Esophagus squamous epithelium (tissue), 5 donors: ENCODE data around the gene CDR2L. TPM values are rescaled to one million over a fixed set of nuclear protein-coding genes. Genes with fewer than 3 reads are reported as not detected.
"Not testable (repeated sequence)": the region's sequence is repeated elsewhere in the genome, so short reads cannot be mapped to it uniquely, and the experiment has no call there.

Source experiments
- DNase-seq: peaks from one replicate; lab custom pipeline; 2025; lab: John Stamatoyannopoulos, UW
- H3K27ac ChIP-seq, 4 donors: fragments of 200-600 bp; sonication (generic); one replicate each; pipeline ENCODE4 v1.5.1; 2016 to 2019; ENCODE audit warnings: mild to moderate bottlenecking in 1 of 4
- H3K27me3 ChIP-seq, 4 donors: fragments of 200-600 bp; sonication (generic); 1 replicate in 3 of 4; 2 replicates in 1 of 4; pipeline versions ENCODE4 v1.5.1 to v1.6.0; 2017 to 2021; ENCODE audit warnings: antibody characterized with exemption in 1 of 4
- H3K36me3 ChIP-seq, 3 donors: fragments of 200-600 bp; sonication (generic); one replicate each; pipeline ENCODE4 v1.5.1; 2016 to 2019
- H3K4me1 ChIP-seq, 3 donors: fragments of 200-600 bp; sonication (generic); one replicate each; pipeline ENCODE4 v1.5.1; 2017 to 2019
- H3K4me3 ChIP-seq, 4 donors: fragments of 200-600 bp; sonication (generic); 1 replicate in 3 of 4; 2 replicates in 1 of 4; pipeline ENCODE4 v1.5.1; 2016 to 2019; ENCODE audit warnings: mild to moderate bottlenecking in 2 of 4, moderate library complexity in 1 of 4
- H3K9me3 ChIP-seq, 3 donors: fragments of 200-600 bp; sonication (generic); one replicate each; pipeline ENCODE4 v1.5.1; 2016 to 2019
- CTCF ChIP-seq, 6 experiments: fragments of 450-650 bp in 4 of 6; fragments of 200-600 bp in 2 of 6; sonication (generic) in 2 of 6; IDR thresholded peaks; one replicate each; pipeline ENCODE4 v1.5.1; 2016 to 2019; ENCODE audit warnings: antibody characterized with exemption in 6 of 6, mild to moderate bottlenecking in 4 of 6, moderate library complexity in 4 of 6
- POLR2A ChIP-seq, 4 donors: fragments of 450-650 bp; IDR thresholded peaks; one replicate each; pipeline ENCODE4 v1.6.1; 2017; ENCODE audit warnings: antibody characterized with exemption in 4 of 4, mild to moderate bottlenecking in 4 of 4, moderate library complexity in 3 of 4
- WGBS, 2 donors: methylation state at CpG; one replicate each; pipeline ENCODE4 v1.1.5; 2018; 5-methylcytosine and 5-hydroxymethylcytosine counted together
- intact Hi-C: fragments of 100-400 bp; cut with DNase I; formaldehyde crosslinking; loops from one replicate; pipeline ENCODE4 v1.15.0; 2022
- total RNA-seq, 4 donors: library from RNA; depleted of rRNA; stranded (reverse); fragments of >200 nt; gene quantifications; one replicate each; pipeline ENCODE4 v1.1.0, GENCODE V29; 2016
- donor health status: DM: yes; HTN: yes; CAD: no.

The CDR2L gene
- total RNA-seq, 4 donors from 2014 or later, result 5.3 to 7.9 (median 6.7) TPM

- H3K27ac ChIP-seq, result peak overlapping the region; percentile 84 to 96 (median 94)
- H3K27me3 ChIP-seq, result no peaks in the 10 kb centered on the region
- peaks cover 18 to 41% (median 33%) of the 10 kb centered on the region in 3 donors for H3K36me3 ChIP-seq
- intact Hi-C loops, result no loop called here
- H3K4me3 ChIP-seq, result peak overlapping the region in 3 of 4 donors; percentile 5 to 39 (median 16)
- TF ChIP-seq POLR2A (IDR thresholded peaks at IDR 0.05) (no peak), CTCF (IDR thresholded peaks at IDR 0.05) (no peak)
- H3K9me3 ChIP-seq, result no peaks in the 10 kb centered on the region
- peaks cover 39 to 57% (median 40%) of the 10 kb centered on the region in 3 donors for H3K4me1 ChIP-seq
- DNase-seq, result peak; percentile 18
- 14 to 50% methylated on average over 16 to 19 of the region's 27 CpGs for WGBS, 2 donors
Observed at GRCh38 chr17:75036643-75037268, 49.3 kb downstream of the CDR2L start.

GRCh38 chr17:75039238-75039637 is 51.8 kb downstream of the CDR2L start:
- Histone ChIP-seq H3K27me3 (no peaks in the 10 kb centered on the region), H3K36me3 (peaks cover 18 to 53% (median 35%) of the 10 kb centered on the region in 3 donors), H3K4me3 (no peak overlapping the region), H3K4me1 (peaks cover 17 to 32% (median 19%) of the 10 kb centered on the region in 3 donors), H3K9me3 (no peaks in the 10 kb centered on the region), H3K27ac (no peak overlapping the region)
- no peak for DNase-seq
- 78 to 83% methylated on average over 5 of the region's 5 CpGs for WGBS, 2 donors
- intact Hi-C loops, result no loop called here
- TF ChIP-seq CTCF (IDR thresholded peaks at IDR 0.05) (no peak), POLR2A (IDR thresholded peaks at IDR 0.05) (no peak)

GRCh38 chr17:75041656-75042280 is 54.3 kb downstream of the CDR2L start:
- no peak overlapping the region for H3K4me3 ChIP-seq
- TF ChIP-seq POLR2A (IDR thresholded peaks at IDR 0.05) (no peak), CTCF (IDR thresholded peaks at IDR 0.05) (no peak)
- H3K36me3 ChIP-seq, result peaks cover 18 to 53% (median 35%) of the 10 kb centered on the region in 3 donors
- peaks cover 2 to 25% (median 8%) of the 10 kb centered on the region in 3 donors for H3K4me1 ChIP-seq
- H3K9me3 ChIP-seq, result no peaks in the 10 kb centered on the region
- intact Hi-C loops, result no loop called here
- no peak overlapping the region for H3K27ac ChIP-seq
- no peaks in the 10 kb centered on the region for H3K27me3 ChIP-seq
- 82 to 84% methylated on average over 10 to 11 of the region's 12 CpGs for WGBS, 2 donors
- no peak for DNase-seq

- WGBS, 2 donors, result 56 to 76% methylated on average over 3 to 5 of the region's 5 CpGs
- DNase-seq, H3K4me3 ChIP-seq, intact Hi-C loops, H3K27ac ChIP-seq, H3K27me3 ChIP-seq, H3K9me3 ChIP-seq: not testable (repeated sequence)
- Histone ChIP-seq H3K36me3 (peaks cover 13 to 42% (median 32%) of the 10 kb centered on the region in 3 donors), H3K4me1 (peaks cover 6 to 32% (median 18%) of the 10 kb centered on the region in 3 donors)
Observed at GRCh38 chr17:75043789-75044188, 56.4 kb downstream of the CDR2L start.

GRCh38 chr17:75044716-75045115 is 57.3 kb downstream of the CDR2L start:
- peaks cover 6 to 40% (median 24%) of the 10 kb centered on the region in 3 donors for H3K36me3 ChIP-seq
- WGBS, 2 donors, result 80 to 87% methylated on average over 7 of the region's 7 CpGs
- DNase-seq, result no peak
- no peak overlapping the region for H3K27ac ChIP-seq
- H3K27me3 ChIP-seq, result no peaks in the 10 kb centered on the region
- TF ChIP-seq CTCF (IDR thresholded peaks at IDR 0.05), result no peak
- no peak for TF ChIP-seq POLR2A (IDR thresholded peaks at IDR 0.05)
- no peaks in the 10 kb centered on the region for H3K9me3 ChIP-seq
- intact Hi-C loops, result no loop called here
- H3K4me1 ChIP-seq, result peaks cover 6 to 41% (median 23%) of the 10 kb centered on the region in 3 donors
- H3K4me3 ChIP-seq, result no peak overlapping the region

- not testable (repeated sequence) for DNase-seq
Observed at GRCh38 chr17:75045946-75046406, 58.5 kb downstream of the CDR2L start.

More at GRCh38 chr17:75045946-75046406, 58.5 kb downstream of the CDR2L start:
- 15 to 20% methylated on average over 16 to 23 of the region's 25 CpGs for WGBS, 2 donors
- Histone ChIP-seq H3K4me1 (peaks cover 6 to 42% (median 23%) of the 10 kb centered on the region in 3 donors), H3K4me3 (peak overlapping the region; percentile 92 to 98 (median 96)), H3K36me3 (peaks cover 0 to 40% (median 18%) of the 10 kb centered on the region in 3 donors), H3K27ac (peak overlapping the region; percentile 99)
- H3K27me3 ChIP-seq, intact Hi-C loops, H3K9me3 ChIP-seq: not testable (repeated sequence)
